A673 (cell line): ENCODE measurements around the gene CFAP92. TPM values are rescaled to one million over a fixed set of nuclear protein-coding genes. Genes with fewer than 3 reads are reported as not detected.

Source experiments
- BruUV-seq: library from RNA; stranded (reverse); fragments of 400-500 nt; replicated peaks from 2 replicates; lab custom pipeline; 2021; lab: Mats Ljungman, UMichigan
- CTCF ChIA-PET: fragments of 300-600 bp; sonication (Branson Sonifier 250); formaldehyde crosslinking; loops from one replicate; lab custom pipeline; 2022; ENCODE audit warnings: antibody characterized with exemption; lab: Charles Lee
- POLR2A ChIA-PET: fragments of 300-600 bp; sonication (Branson Sonifier 250); formaldehyde crosslinking; loops from one replicate; lab custom pipeline; 2022; ENCODE audit warnings: antibody characterized with exemption; ENCODE audit not compliant: low non-redundant PET; lab: Charles Lee
- DNase-seq: peaks from one replicate; pipeline ENCODE4 v3.0.0-alpha.2; 2015; ENCODE audit warnings: low spot score
- H3K27ac ChIP-seq: fragments of 200-600 bp; sonication (generic); 2 replicates; pipeline ENCODE4 v1.5.1; 2016; ENCODE audit warnings: mixed run types, low read depth, mild to moderate bottlenecking, mixed read lengths, antibody characterized with exemption, low read length; ENCODE audit not compliant: poor library complexity, severe bottlenecking
- H3K27me3 ChIP-seq: fragments of 200-600 bp; sonication (generic); replicated peaks from 2 replicates; pipeline ENCODE4 v1.6.1; 2017; ENCODE audit warnings: mixed run types, low read depth, mild to moderate bottlenecking, mixed read lengths, antibody characterized with exemption, low read length; ENCODE audit not compliant: insufficient read depth, poor library complexity
- H3K36me3 ChIP-seq: fragments of 200-600 bp; sonication (generic); 2 replicates; pipeline ENCODE4 v1.6.1; 2016; ENCODE audit warnings: mixed run types, mild to moderate bottlenecking, mixed read lengths, antibody characterized with exemption, low read length; ENCODE audit not compliant: insufficient read depth, poor library complexity, severe bottlenecking
- H3K4me1 ChIP-seq: fragments of 200-600 bp; sonication (generic); 2 replicates; pipeline ENCODE4 v1.6.1; 2017; ENCODE audit warnings: mixed run types, mild to moderate bottlenecking, mixed read lengths, antibody characterized with exemption, low read length; ENCODE audit not compliant: insufficient read depth, poor library complexity, severe bottlenecking
- H3K4me3 ChIP-seq: fragments of 200-600 bp; sonication (generic); 2 replicates; pipeline ENCODE4 v1.5.1; 2016; ENCODE audit warnings: low read depth, mixed run types, mild to moderate bottlenecking, mixed read lengths, low read length; ENCODE audit not compliant: poor library complexity, severe bottlenecking
- H3K9me3 ChIP-seq: fragments of 200-600 bp; sonication (generic); 2 replicates; pipeline ENCODE4 v1.6.1; 2016; ENCODE audit warnings: mixed run types, low read depth, mild to moderate bottlenecking, mixed read lengths, antibody characterized with exemption, low read length; ENCODE audit not compliant: poor library complexity, severe bottlenecking
- EZH2 ChIP-seq: fragments of 200-600 bp; sonication (generic); IDR thresholded peaks from 2 replicates; pipeline ENCODE4 v1.6.1; 2017; ENCODE audit warnings: borderline replicate concordance, low read depth, mild to moderate bottlenecking, mixed read lengths, antibody characterized with exemption, low read length; ENCODE audit not compliant: poor library complexity, severe bottlenecking
- intact Hi-C: fragments of 100-400 bp; cut with micrococcal nuclease; formaldehyde crosslinking; loops from one replicate; pipeline ENCODE4 v1.10.0; 2022; ENCODE audit not compliant: unreplicated experiment
- total RNA-seq: library from RNA; stranded (reverse); gene quantifications from 2 replicates; pipeline ENCODE4 v1.2.3, GENCODE V29; 2021
- TF ChIP-seq, protein P1 (sequence below): fragments of 300-800, 200-600 bp; sonication (generic); conservative IDR thresholded peaks from 2 replicates; pipeline ENCODE4 v1.5.1; 2017; ENCODE audit warnings: low read depth, mild to moderate bottlenecking, antibody characterized with exemption, low read length, moderate library complexity, mixed read lengths

The CFAP92 gene
- total RNA-seq, 1 experiment from 2014 or later: not detected

DNA sequence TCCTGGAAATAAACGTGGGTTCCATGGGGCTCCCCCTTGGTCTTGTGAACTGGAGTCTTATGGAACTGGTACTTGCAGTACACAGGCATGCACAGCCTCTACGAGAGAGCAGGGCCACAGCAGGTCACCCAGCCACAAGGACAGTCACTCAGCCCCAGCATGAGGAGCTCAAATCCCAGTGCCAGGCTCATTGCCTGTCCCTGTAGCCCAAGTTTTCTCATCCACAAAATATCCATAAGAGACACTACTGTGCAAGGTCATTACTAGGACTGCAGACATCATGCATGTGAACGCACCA is 48.0 kb downstream of the CFAP92 start:
- no peaks in the 10 kb centered on the region for H3K27me3 ChIP-seq
- no peak overlapping the region for H3K4me3 ChIP-seq
- no TSS peak for BruUV-seq
- TF ChIP-seq EZH2: no peak
- TF ChIP-seq, protein P1, sequence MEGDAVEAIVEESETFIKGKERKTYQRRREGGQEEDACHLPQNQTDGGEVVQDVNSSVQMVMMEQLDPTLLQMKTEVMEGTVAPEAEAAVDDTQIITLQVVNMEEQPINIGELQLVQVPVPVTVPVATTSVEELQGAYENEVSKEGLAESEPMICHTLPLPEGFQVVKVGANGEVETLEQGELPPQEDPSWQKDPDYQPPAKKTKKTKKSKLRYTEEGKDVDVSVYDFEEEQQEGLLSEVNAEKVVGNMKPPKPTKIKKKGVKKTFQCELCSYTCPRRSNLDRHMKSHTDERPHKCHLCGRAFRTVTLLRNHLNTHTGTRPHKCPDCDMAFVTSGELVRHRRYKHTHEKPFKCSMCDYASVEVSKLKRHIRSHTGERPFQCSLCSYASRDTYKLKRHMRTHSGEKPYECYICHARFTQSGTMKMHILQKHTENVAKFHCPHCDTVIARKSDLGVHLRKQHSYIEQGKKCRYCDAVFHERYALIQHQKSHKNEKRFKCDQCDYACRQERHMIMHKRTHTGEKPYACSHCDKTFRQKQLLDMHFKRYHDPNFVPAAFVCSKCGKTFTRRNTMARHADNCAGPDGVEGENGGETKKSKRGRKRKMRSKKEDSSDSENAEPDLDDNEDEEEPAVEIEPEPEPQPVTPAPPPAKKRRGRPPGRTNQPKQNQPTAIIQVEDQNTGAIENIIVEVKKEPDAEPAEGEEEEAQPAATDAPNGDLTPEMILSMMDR: no peak
- CTCF ChIA-PET: no interaction called here
- no peaks in the 10 kb centered on the region for H3K9me3 ChIP-seq
- POLR2A ChIA-PET: no interaction called here
- H3K36me3 ChIP-seq: no peaks in the 10 kb centered on the region
- intact Hi-C loops: loop anchor here (10.0 kb wide), 1 partner anchor 331 kb away; no protein-coding TSS in a partner anchor
- H3K4me1 ChIP-seq: no peaks in the 10 kb centered on the region
- no peak overlapping the region for H3K27ac ChIP-seq
- DNase-seq: no peak

DNA sequence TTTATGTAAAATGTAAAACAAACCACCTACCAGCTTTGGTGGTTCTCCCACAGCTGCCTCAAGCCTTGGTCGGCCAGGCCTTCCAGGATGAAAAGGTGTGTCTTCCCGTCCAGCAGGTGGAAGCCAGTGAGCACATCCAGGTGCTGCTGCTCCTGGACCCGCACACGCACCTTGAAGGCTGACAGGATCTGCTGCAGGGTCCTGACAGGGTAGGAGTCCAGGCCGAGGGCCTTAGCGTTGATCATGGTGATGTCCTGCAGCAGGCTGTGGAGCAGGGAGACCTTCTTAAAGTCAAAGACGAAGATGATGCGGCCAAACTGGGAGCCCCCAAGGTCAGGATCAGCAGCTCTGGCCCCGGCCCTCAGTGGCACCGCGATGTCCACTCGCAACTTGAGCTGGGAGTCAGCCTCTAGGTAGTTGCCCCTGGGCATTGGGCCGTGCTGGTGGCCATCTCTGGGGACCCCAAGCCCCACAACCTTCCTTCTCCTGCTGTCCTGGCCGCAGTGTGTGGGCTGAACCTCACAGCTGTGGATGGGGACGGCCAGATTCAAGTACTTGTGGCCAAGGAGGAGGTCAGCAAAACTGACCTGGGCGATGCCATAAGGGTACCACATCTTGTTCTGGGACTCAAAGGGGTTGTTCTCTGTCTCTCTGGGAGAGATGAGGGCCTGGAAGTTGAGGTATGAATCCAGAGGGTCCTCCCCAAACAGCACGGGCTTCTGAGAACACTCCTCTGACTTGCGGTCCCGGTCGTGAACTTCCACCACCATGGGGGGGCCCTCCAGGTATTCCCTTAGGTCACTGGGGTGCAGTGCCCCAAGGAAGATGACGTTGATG is 48.6 kb downstream of the CFAP92 start:
- POLR2A ChIA-PET: no interaction called here
- TF ChIP-seq, protein P1: no peak
- no peak for TF ChIP-seq EZH2
- Histone ChIP-seq H3K36me3 (no peaks in the 10 kb centered on the region), H3K9me3 (no peaks in the 10 kb centered on the region), H3K4me3 (no peak overlapping the region), H3K4me1 (no peaks in the 10 kb centered on the region), H3K27me3 (no peaks in the 10 kb centered on the region), H3K27ac (no peak overlapping the region)
- no TSS peak for BruUV-seq
- intact Hi-C loops: loop anchor here (10.0 kb wide), 1 partner anchor 330 kb away; no protein-coding TSS in a partner anchor
- CTCF ChIA-PET: no interaction called here
- DNase-seq: no peak

DNA sequence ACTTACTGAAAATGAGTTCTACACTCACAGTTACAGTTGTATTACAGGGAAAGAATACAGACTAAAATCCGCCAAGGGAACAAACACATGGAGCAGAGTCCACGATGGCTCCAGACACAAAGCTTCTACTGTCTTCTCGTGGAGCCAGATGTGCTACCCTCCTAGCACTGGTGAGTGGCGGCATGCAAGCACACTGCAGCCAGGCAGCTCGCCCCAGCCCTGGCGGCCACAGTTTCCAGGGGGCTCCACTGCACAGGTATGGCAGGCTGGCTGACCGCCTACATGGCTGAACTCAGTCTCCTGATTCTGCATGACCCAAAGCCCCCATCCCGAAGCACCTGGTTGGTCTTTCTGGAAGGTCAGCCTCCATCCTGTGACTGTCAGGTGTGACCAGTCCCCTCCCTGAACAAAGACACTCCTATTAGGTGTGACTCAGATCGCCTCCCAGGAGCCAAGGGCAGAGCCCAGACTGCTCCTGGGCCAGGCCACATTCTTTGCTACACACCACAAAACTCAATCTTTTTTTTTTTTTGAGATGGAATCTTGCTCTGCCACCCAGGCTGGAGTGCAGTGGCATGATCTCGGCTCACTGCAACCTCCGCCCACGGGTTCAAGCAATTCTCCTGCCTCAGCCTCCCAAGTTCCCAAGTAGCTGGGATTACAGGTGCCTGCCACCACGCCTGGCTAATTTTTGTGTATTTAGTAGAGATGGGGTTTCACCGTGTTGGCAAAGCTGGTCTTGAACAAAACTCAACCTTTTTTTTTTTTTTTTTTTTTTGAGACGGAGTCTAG is 51.5 kb downstream of the CFAP92 start:
- Histone ChIP-seq H3K4me1 (no peaks in the 10 kb centered on the region), H3K27ac (no peak overlapping the region), H3K27me3 (no peaks in the 10 kb centered on the region), H3K9me3 (no peaks in the 10 kb centered on the region), H3K36me3 (no peaks in the 10 kb centered on the region), H3K4me3 (no peak overlapping the region)
- POLR2A ChIA-PET: no interaction called here
- BruUV-seq: no TSS peak
- TF ChIP-seq, protein P1: no peak
- no peak for TF ChIP-seq EZH2
- intact Hi-C loops: loop anchor here (10.0 kb wide), 1 partner anchor 328 kb away; no protein-coding TSS in a partner anchor
- DNase-seq: no peak
- CTCF ChIA-PET: no interaction called here
